B cell (primary cell): ENCODE measurements around the gene RBKS. TPM values are rescaled to one million over a fixed set of nuclear protein-coding genes. Genes with fewer than 3 reads are reported as not detected.

Experiments
- ATAC-seq: fragments of 200-7000 bp; cut with Tn5 transposase; one replicate; pipeline ENCODE4 v1.10.0; 2021; ENCODE audit warnings: low read depth, mild to moderate bottlenecking, moderate number of reproducible peaks, moderate library complexity
- CTCF ChIA-PET: fragments of 350-600 bp; sonication (Branson Sonifier 250); formaldehyde crosslinking; loops from one replicate; lab custom pipeline; 2021; ENCODE audit warnings: antibody characterized with exemption, inconsistent platforms; lab: Charles Lee
- POLR2A ChIA-PET: fragments of 350-600 bp; sonication (Branson Sonifier 250); formaldehyde crosslinking; loops from one replicate; lab custom pipeline; 2021; ENCODE audit warnings: antibody characterized with exemption; lab: Charles Lee
- DNase-seq: peaks from one replicate; pipeline ENCODE4 v3.0.0; 2013
- H2AFZ ChIP-seq: 2 replicates; pipeline ENCODE4 v1.6.1; 2012; ENCODE audit warnings: mild to moderate bottlenecking, low read depth, low read length; ENCODE audit not compliant: insufficient read depth, poor library complexity, severe bottlenecking
- H3K27ac ChIP-seq, 2 donors: 1 replicate in 1 of 2; 2 replicates in 1 of 2; pipeline ENCODE4 v1.5.1; 2012 to 2013; ENCODE audit warnings: low read length in 2 of 2, mild to moderate bottlenecking in 2 of 2, moderate library complexity in 1 of 2
- H3K27me3 ChIP-seq, 4 experiments: fragments of 200-600 bp in 1 of 4; sonication (generic) in 1 of 4; replicated peaks in 1 of 4; 1 replicate in 2 of 4; 2 replicates in 2 of 4; pipeline versions ENCODE4 v1.6.1 to v1.7.0; 2013 to 2016; ENCODE audit warnings: low read length in 3 of 4, mild to moderate bottlenecking in 2 of 4, mixed read lengths in 1 of 4, moderate library complexity in 1 of 4; ENCODE audit not compliant: insufficient read depth in 4 of 4, control insufficient read depth in 3 of 4; ENCODE audit errors: control extremely low read depth in 1 of 4
- H3K36me3 ChIP-seq, 2 experiments: replicated peaks in 1 of 2; 1 replicate in 1 of 2; 2 replicates in 1 of 2; pipeline versions ENCODE4 v1.6.1 to v1.7.1; 2013; ENCODE audit warnings: low read length in 1 of 2; ENCODE audit not compliant: insufficient read depth in 2 of 2, control insufficient read depth in 1 of 2; ENCODE audit errors: control extremely low read depth in 1 of 2, extremely low read depth in 1 of 2
- H3K4me1 ChIP-seq, 2 donors: fragments of 200-600 bp in 1 of 2; sonication (generic) in 1 of 2; 1 replicate in 1 of 2; 2 replicates in 1 of 2; pipeline versions ENCODE4 v1.5.1 to v1.6.1; 2013 to 2017; ENCODE audit warnings: low read length in 2 of 2; ENCODE audit not compliant: control insufficient read depth in 2 of 2, insufficient read depth in 2 of 2
- H3K4me2 ChIP-seq: replicated peaks from 2 replicates; pipeline ENCODE3; 2012; ENCODE audit warnings: mild to moderate bottlenecking, low read depth, low read length; ENCODE audit not compliant: poor library complexity, severe bottlenecking
- H3K4me3 ChIP-seq, 5 experiments: fragments of 200-600 bp in 1 of 5; sonication (generic) in 1 of 5; 1 replicate in 3 of 5; 2 replicates in 2 of 5; pipeline versions ENCODE4 v1.5.1 to v1.7.0; 2011 to 2016; ENCODE audit warnings: low read length in 4 of 5, mild to moderate bottlenecking in 4 of 5, low read depth in 2 of 5, control low read depth in 1 of 5, moderate library complexity in 1 of 5; ENCODE audit not compliant: insufficient read depth in 1 of 5; ENCODE audit errors: control extremely low read depth in 1 of 5, extremely low read depth in 1 of 5
- H3K79me2 ChIP-seq: fragments of 200-600 bp; sonication (generic); one replicate; pipeline ENCODE4 v1.6.0; 2016; ENCODE audit warnings: low read length; ENCODE audit not compliant: control insufficient read depth, insufficient read depth
- H3K9ac ChIP-seq: fragments of 200-600 bp; sonication (generic); 2 replicates; pipeline ENCODE4 v1.6.1; 2017; ENCODE audit warnings: mild to moderate bottlenecking, low read length, moderate library complexity
- H3K9me3 ChIP-seq, 3 donors: one replicate each; pipeline versions ENCODE4 v1.6.1 to v1.7.1; 2013; ENCODE audit warnings: low read length in 2 of 3; ENCODE audit not compliant: control insufficient read depth in 2 of 3, insufficient read depth in 1 of 3; ENCODE audit errors: control extremely low read depth in 1 of 3
- H4K20me1 ChIP-seq: 2 replicates; pipeline ENCODE4 v1.6.0; 2012; ENCODE audit warnings: mild to moderate bottlenecking, low read length; ENCODE audit not compliant: insufficient read depth, control insufficient read depth, poor library complexity, severe bottlenecking
- H3K27ac Mint-ChIP-seq: one replicate; pipeline ENCODE4 v1.8.0; 2021; ENCODE audit warnings: mixed read lengths
- H3K27me3 Mint-ChIP-seq: one replicate; pipeline ENCODE4 v1.8.0; 2021; ENCODE audit warnings: mixed read lengths
- H3K4me1 Mint-ChIP-seq: one replicate; pipeline ENCODE4 v1.8.0; 2021; ENCODE audit warnings: mixed read lengths
- H3K4me3 Mint-ChIP-seq: one replicate; pipeline ENCODE4 v1.8.0; 2021; ENCODE audit warnings: mixed read lengths
- H3K9me3 Mint-ChIP-seq: one replicate; pipeline ENCODE4 v1.8.0; 2022; ENCODE audit warnings: mixed read lengths; ENCODE audit not compliant: insufficient read depth
- EZH2 ChIP-seq: IDR thresholded peaks from 2 replicates; pipeline ENCODE4 v1.6.1; 2012; ENCODE audit warnings: borderline replicate concordance, low read depth, mild to moderate bottlenecking, moderate library complexity, low read length; ENCODE audit not compliant: insufficient read depth, poor library complexity, severe bottlenecking
- WGBS: methylation state at CpG from one replicate; pipeline ENCODE4 v1.1.5; 2013; ENCODE audit warnings: missing lambda C conversion rate; ENCODE audit not compliant: insufficient coverage; 5-methylcytosine and 5-hydroxymethylcytosine counted together
- intact Hi-C: fragments of 100-400 bp; cut with micrococcal nuclease; formaldehyde crosslinking; loops from one replicate; pipeline ENCODE4 v1.10.0; 2022
- polyA plus RNA-seq: library from polyadenylated mRNA; depleted of rRNA; stranded (reverse); fragments of >200 nt; gene quantifications from 2 replicates; pipeline ENCODE4 v1.2.3, GENCODE V29; 2012
- total RNA-seq, 2 donors: library from RNA; stranded (reverse); fragments of 120-200 nt in 1 of 2; gene quantifications; 1 replicate in 1 of 2; 2 replicates in 1 of 2; pipeline versions ENCODE4 v1.2.3 to v1.2.4, GENCODE V29; 2013 to 2022
- TF ChIP-seq, protein P1 (sequence below): fragments of 200-600 bp; IDR thresholded peaks from one replicate; pipeline ENCODE4 v1.8.0; 2022; ENCODE audit warnings: antibody characterized with exemption, mild to moderate bottlenecking

Gene RBKS
- total and polyA plus RNA-seq, 2 donors (not counting 1 experiment from before 2014, with no cell fraction given) = 6.4 to 9.2 TPM

DNA sequence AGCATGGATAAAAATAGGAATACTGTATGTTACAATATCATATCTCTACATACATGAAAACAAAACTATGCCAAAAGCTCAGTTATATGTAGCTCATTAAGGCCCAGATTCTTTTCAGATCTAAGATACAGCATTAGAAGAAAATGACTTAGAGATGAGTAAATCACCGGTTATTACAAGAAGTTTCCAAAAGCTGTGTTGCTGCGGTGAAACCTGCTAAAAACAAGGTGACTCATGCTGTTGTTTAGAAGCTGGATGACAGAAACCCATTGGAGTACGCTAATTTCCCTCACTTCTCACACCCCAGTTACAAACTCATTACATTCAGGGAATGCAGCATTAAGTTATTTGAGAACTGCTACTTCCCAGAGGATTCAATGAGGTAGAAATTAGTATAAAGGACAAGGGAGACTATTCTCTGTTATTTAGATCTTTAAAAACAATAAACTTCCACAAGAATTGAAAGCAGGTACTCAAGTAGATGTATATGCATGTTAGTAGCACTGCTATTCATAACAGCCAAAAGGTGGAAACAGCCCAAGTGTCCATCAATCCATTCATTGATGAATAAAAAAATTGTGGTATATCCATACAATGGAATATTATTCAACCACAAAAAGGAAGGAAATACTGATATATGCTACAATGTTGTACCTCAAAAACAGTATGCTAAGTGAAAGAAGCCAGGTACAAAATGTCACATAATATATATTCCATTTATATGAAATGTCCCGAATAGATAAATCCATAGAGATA is 32.6 kb downstream of the RBKS start:
- peaks cover 5% of the 10 kb centered on the region for H3K9me3 Mint-ChIP-seq
- Histone ChIP-seq H3K36me3 (no peaks in the 10 kb centered on the region), H3K27ac (no peak overlapping the region), H3K79me2 (no peaks in the 10 kb centered on the region), H3K4me2 (no peak overlapping the region), H4K20me1 (no peaks in the 10 kb centered on the region), H3K4me1 (no peaks in the 10 kb centered on the region), H3K27me3 (no peaks in the 10 kb centered on the region), H3K4me3 (no peak overlapping the region), H3K9ac (no peak overlapping the region), H3K9me3 (peaks cover 3 to 9% (median 6%) of the 10 kb centered on the region in 3 donors), H2AFZ (no peak overlapping the region)
- no peak for TF ChIP-seq EZH2
- TF ChIP-seq, protein P1, sequence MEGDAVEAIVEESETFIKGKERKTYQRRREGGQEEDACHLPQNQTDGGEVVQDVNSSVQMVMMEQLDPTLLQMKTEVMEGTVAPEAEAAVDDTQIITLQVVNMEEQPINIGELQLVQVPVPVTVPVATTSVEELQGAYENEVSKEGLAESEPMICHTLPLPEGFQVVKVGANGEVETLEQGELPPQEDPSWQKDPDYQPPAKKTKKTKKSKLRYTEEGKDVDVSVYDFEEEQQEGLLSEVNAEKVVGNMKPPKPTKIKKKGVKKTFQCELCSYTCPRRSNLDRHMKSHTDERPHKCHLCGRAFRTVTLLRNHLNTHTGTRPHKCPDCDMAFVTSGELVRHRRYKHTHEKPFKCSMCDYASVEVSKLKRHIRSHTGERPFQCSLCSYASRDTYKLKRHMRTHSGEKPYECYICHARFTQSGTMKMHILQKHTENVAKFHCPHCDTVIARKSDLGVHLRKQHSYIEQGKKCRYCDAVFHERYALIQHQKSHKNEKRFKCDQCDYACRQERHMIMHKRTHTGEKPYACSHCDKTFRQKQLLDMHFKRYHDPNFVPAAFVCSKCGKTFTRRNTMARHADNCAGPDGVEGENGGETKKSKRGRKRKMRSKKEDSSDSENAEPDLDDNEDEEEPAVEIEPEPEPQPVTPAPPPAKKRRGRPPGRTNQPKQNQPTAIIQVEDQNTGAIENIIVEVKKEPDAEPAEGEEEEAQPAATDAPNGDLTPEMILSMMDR = no peak
- peaks cover 7% of the 10 kb centered on the region for H3K27me3 Mint-ChIP-seq
- POLR2A ChIA-PET = no interaction called here
- H3K4me1 Mint-ChIP-seq = no peaks in the 10 kb centered on the region
- no peak for DNase-seq
- intact Hi-C loops = no loop called here
- no peak overlapping the region for H3K4me3 Mint-ChIP-seq
- CTCF ChIA-PET = no interaction called here
- no peak overlapping the region for H3K27ac Mint-ChIP-seq
- 100% methylated on average over 2 of the region's 4 CpGs for WGBS
- ATAC-seq = no peak

DNA sequence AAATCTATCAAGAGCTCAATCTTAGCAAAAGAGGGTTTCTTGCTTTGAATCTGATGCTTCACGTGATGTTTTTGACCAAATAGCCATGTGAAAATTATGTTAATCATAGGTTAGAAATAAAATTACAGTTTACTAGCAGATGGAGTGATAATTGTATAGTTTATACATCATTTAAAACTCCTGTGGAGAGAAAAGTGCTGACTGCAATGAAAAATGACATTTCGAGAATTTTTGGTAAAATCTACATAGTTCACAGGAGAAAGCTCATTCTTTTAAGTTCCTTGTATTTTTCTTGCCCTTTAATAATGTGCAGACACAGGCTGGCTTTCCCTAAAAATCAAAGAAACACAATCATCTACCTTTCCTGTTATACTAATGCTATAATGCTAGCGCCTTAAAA is 33.2 kb downstream of the RBKS start:
- ChIA-PET POLR2A (no interaction called here), CTCF (no interaction called here)
- Histone ChIP-seq H4K20me1 (no peaks in the 10 kb centered on the region), H3K79me2 (no peaks in the 10 kb centered on the region), H3K27ac (no peak overlapping the region), H3K4me1 (no peaks in the 10 kb centered on the region), H3K36me3 (no peaks in the 10 kb centered on the region), H3K9ac (no peak overlapping the region), H2AFZ (no peak overlapping the region), H3K27me3 (no peaks in the 10 kb centered on the region), H3K4me2 (no peak overlapping the region), H3K9me3 (peaks cover 3 to 9% (median 6%) of the 10 kb centered on the region in 3 donors), H3K4me3 (no peak overlapping the region)
- TF ChIP-seq, protein P1 = no peak
- TF ChIP-seq EZH2 = no peak
- H3K4me1 Mint-ChIP-seq = no peaks in the 10 kb centered on the region
- intact Hi-C loops = no loop called here
- no peak overlapping the region for H3K27ac Mint-ChIP-seq
- H3K27me3 Mint-ChIP-seq = peaks cover 3% of the 10 kb centered on the region
- no peak for DNase-seq
- peaks cover 5% of the 10 kb centered on the region for H3K9me3 Mint-ChIP-seq
- WGBS = no CpG with 5 or more reads among the region's 3 CpGs
- H3K4me3 Mint-ChIP-seq = no peak overlapping the region
- no peak for ATAC-seq
